AG04449 (cell line): ENCODE results near the gene NKX3-2.
A peak's percentile ranks its signal among the peaks of the same experiment; 100 is the strongest.

Experiments
- CTCF ChIA-PET: fragments of 350-600 bp; formaldehyde crosslinking; extraction: SDS; loops from one replicate; lab custom pipeline; 2021; ENCODE audit warnings: antibody characterized with exemption; lab: Yijun Ruan, JAX
- POLR2A ChIA-PET: fragments of 400-600, 350-600 bp; formaldehyde crosslinking; extraction: SDS; loops from one replicate; lab custom pipeline; 2020; ENCODE audit warnings: antibody characterized with exemption, inconsistent platforms; lab: Yijun Ruan, JAX
- DNase-seq: peaks from one replicate; pipeline ENCODE4 v3.0.0-alpha.2; 2010; ENCODE audit warnings: low read depth, low spot score
- H3K4me3 ChIP-seq: 2 replicates; pipeline ENCODE4 v1.5.1; 2011; ENCODE audit warnings: low read depth, mild to moderate bottlenecking, control low read depth, low read length
- TF ChIP-seq, protein P1 (sequence below): IDR thresholded peaks from one replicate; pipeline ENCODE4 v1.5.1; 2011; ENCODE audit warnings: mild to moderate bottlenecking, moderate library complexity, low read length, control low read depth, inconsistent platforms; ENCODE audit not compliant: insufficient read depth; ENCODE audit errors: missing control alignments

Gene NKX3-2

DNA sequence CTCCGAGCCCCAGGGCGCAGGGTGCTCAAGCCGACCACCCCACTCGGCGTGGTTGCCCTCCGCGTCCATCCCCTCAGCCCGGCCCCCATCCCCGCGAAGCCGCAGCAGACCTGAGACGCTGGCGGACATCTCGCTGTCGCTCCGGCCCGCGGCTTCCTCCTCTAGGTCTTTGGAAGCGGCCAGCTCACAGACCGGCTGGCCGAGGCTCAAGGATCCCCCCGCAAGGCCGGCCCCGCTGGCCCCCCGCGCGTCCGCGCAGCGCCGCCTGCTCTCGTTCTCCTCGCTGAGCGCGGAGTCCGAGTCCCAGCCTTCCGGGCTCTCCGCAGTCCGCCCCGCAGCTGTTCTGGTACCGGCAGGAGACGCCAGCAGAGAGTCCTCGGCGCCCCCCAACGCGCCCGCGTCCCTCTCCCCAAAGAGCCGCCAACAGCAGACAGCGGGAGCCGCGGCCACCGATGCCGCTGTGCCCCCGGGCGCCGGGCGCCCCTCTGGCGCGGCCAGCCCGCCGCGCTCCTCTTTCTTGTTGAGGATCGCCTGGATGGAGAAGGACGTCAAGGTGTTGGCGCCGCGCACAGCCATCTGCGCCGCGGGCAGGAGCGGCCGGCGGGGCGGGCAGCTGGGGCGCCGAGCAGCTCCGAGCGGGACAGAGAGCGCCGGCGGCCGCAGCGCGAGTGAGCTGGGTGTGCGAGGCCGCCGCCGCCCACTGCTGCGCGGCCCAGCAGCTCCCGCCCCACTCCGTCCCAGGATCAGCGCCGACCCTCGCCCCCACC lies at the start of gene NKX3-2:
Gene NKX3-2 (minus strand): TSS at position 670 of the 767 bp plus-strand sequence. CDS start 94 bp downstream, at position 576.
- CTCF ChIA-PET: interaction anchor here (1.5 to 1.9 kb wide), 2 partner anchors 12 to 691 kb away, joined by 7 to 9 read pairs; no protein-coding TSS in a partner anchor
- TF ChIP-seq, protein P1, sequence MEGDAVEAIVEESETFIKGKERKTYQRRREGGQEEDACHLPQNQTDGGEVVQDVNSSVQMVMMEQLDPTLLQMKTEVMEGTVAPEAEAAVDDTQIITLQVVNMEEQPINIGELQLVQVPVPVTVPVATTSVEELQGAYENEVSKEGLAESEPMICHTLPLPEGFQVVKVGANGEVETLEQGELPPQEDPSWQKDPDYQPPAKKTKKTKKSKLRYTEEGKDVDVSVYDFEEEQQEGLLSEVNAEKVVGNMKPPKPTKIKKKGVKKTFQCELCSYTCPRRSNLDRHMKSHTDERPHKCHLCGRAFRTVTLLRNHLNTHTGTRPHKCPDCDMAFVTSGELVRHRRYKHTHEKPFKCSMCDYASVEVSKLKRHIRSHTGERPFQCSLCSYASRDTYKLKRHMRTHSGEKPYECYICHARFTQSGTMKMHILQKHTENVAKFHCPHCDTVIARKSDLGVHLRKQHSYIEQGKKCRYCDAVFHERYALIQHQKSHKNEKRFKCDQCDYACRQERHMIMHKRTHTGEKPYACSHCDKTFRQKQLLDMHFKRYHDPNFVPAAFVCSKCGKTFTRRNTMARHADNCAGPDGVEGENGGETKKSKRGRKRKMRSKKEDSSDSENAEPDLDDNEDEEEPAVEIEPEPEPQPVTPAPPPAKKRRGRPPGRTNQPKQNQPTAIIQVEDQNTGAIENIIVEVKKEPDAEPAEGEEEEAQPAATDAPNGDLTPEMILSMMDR: no peak
- peak within 1 kb of the TSS; percentile 57 for H3K4me3 ChIP-seq
- POLR2A ChIA-PET: no interaction called here
- DNase-seq: no peak

DNA sequence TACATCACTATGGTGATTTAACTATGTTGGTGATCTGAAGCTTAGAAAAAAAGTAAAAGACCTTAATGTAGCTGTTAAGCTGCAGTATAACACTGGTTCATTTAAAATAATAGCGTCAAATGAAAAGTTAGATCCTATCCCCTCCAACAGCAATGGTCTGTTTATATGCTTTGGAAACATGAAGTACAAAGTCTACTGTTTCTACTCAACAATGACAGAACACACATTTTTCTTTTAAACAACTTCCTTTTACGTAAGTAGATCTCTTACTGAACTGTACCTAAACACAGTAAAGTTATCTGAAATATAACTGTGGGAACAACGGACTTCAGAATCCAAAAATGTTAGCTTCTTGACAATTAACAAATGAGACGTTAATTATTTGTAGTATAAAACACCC lies 47.9 kb upstream of the NKX3-2 start:
- ChIA-PET POLR2A (no interaction called here), CTCF (interaction anchor here (1.5 kb wide), 1 partner anchor 16 kb away, joined by 3 read pairs; no protein-coding TSS in a partner anchor)
- no peak overlapping the region for H3K4me3 ChIP-seq
- TF ChIP-seq, protein P1: no peak
- DNase-seq: no peak

DNA sequence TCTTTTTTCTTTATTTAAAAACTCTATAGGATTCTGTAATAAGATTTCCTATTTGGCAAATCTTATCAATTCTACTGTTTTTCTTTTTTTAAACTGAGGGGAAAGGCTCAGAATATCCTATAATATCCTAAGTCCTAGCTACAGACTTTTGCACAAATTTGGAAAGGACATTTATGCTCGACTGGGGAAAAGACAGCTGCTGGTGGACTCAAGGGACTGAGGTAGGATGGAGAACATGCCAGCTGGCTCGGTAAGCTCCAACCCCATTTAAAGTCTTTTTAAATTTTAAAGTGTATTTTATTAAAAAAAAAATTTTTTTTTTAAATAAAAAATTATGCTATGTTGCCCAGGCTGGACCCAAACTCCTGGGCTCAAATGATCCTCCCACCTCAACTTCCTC lies 46.5 kb upstream of the NKX3-2 start:
- CTCF ChIA-PET: no interaction called here
- no peak overlapping the region for H3K4me3 ChIP-seq
- no peak for DNase-seq
- TF ChIP-seq, protein P1: no peak
- POLR2A ChIA-PET: no interaction called here

DNA sequence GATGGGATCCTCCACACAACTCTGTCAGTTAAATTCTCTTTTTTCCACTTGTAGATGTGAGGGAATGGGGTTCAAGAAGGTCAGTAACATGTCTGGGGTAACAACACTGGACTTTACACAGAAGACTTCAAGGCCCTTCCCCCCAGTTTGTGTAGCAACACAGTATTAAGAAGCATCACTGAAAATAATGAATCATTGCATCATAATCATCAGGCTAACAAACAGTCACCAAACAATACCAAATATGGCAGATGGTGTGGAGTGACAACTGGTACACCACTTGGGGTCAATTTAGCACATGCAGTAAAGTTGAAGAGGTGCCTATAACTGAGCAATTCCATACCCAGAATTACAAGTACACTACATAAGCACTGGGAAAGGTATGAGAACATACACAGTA lies 44.6 kb upstream of the NKX3-2 start:
- TF ChIP-seq, protein P1: no peak
- ChIA-PET POLR2A (no interaction called here), CTCF (no interaction called here)
- no peak overlapping the region for H3K4me3 ChIP-seq
- no peak for DNase-seq

DNA sequence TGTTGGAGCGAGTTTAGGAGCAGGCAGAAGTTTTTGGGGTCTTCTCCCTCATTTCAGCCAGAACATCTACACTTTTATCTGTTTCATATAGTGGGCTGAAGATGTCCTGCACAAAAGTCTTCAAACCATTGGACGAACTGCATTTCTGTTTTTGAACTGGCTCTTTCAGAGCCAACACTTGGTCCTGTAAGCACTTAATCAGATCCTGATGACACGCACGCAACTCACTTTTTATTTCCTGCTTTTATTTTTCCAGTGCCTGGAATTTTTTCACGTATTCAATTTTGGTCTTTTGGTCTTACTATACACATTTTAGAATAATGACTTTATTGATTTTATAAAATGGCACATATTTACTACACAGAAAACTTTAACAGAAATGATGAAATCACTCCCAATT lies 40.2 kb upstream of the NKX3-2 start:
- ChIA-PET CTCF (no interaction called here), POLR2A (no interaction called here)
- no peak for DNase-seq
- no peak overlapping the region for H3K4me3 ChIP-seq
- TF ChIP-seq, protein P1: no peak

DNA sequence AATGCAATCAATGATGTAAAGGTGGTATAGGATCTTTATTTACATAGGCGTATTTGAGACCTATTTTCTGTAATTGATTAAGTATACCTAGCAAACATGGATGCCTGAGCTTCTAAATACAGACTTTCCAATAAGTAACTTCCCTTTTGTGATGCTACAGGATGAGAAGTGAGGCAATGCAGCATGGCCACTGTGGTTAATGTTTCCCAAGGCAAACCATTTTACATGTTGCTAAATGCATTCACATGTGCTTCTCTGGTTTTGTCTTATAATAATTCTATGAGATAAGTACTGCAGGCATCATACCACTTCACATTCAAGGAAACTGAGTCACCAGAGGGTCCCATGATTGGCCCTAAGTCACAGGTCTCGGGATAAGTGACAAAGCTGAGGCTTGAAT lies 35.7 kb upstream of the NKX3-2 start:
- ChIA-PET POLR2A (no interaction called here), CTCF (interaction anchor here (1.0 kb wide), 3 partner anchors 8 to 851 kb away, joined by 3 to 4 read pairs (median 3); no protein-coding TSS in a partner anchor)
- no peak overlapping the region for H3K4me3 ChIP-seq
- TF ChIP-seq, protein P1: no peak
- no peak for DNase-seq
